ENCODE results near the gene LMLN.
A peak's percentile ranks its signal among the peaks of the same experiment; 100 is the strongest.

The LMLN gene

GRCh38 chr3:198027045-198027798 is 67.2 kb downstream of the LMLN start:
- no peak overlapping the region for H3K4me3 ChIP-seq (ENCODE audit: low read length)
- TF ChIP-seq, protein P1, sequence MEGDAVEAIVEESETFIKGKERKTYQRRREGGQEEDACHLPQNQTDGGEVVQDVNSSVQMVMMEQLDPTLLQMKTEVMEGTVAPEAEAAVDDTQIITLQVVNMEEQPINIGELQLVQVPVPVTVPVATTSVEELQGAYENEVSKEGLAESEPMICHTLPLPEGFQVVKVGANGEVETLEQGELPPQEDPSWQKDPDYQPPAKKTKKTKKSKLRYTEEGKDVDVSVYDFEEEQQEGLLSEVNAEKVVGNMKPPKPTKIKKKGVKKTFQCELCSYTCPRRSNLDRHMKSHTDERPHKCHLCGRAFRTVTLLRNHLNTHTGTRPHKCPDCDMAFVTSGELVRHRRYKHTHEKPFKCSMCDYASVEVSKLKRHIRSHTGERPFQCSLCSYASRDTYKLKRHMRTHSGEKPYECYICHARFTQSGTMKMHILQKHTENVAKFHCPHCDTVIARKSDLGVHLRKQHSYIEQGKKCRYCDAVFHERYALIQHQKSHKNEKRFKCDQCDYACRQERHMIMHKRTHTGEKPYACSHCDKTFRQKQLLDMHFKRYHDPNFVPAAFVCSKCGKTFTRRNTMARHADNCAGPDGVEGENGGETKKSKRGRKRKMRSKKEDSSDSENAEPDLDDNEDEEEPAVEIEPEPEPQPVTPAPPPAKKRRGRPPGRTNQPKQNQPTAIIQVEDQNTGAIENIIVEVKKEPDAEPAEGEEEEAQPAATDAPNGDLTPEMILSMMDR (conservative IDR thresholded peaks at IDR 0.05; ENCODE audit: low read length), result no peak
- no peak for DNase-seq (ENCODE audit: low read depth)

- TF ChIP-seq, protein P1 (conservative IDR thresholded peaks at IDR 0.05; ENCODE audit: low read length), result no peak
- no peak overlapping the region for H3K4me3 ChIP-seq (ENCODE audit: low read length)
- DNase-seq (ENCODE audit: low read depth), result no peak
These were observed 67.9 kb downstream of the LMLN start for GRCh38 chr3:198027799-198028390.

DNA sequence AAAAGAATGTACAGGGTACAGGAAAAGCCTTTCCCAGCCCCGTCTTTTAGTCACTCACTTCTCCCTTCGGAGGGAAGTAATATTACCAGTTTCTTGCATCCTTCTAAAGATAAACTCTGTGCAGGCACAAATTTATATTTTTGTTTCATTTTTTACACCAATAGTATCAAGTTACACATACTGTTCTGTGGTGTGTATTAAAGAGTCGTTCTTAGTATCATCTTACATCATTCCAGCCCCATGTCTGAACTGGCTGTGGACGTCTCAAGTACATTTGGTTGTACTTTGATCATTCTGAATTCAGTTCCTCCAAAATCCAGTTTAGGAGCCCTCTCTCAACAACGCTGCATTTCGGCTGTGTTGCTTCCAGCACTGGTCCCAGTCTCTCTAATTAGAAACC is 68.7 kb downstream of the LMLN start:
- peak; percentile 32 for DNase-seq (ENCODE audit: low read depth)
- TF ChIP-seq, protein P1 (conservative IDR thresholded peaks at IDR 0.05; ENCODE audit: low read length), result no peak
- H3K4me3 ChIP-seq (ENCODE audit: low read length), result no peak overlapping the region

DNA sequence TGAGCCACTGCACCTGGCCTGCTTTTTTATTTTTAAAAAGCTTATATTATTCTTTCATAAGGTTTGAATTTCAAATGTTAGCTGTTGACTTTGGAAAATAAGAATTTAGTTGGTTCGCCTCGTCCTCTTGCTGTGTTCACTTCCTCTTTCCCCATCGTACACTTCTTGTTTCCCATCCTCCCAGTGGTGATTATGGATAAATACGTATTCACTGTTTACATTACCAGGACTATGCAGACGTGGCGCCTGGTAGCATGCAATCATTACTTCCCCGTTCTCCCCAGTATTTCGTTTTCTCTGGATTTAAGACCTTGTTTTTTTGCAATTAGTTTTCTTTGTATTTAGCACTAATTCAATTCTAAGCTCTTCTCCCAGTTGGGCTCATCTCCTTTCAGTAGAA is 70.1 kb downstream of the LMLN start:
- no peak overlapping the region for H3K4me3 ChIP-seq (ENCODE audit: low read length)
- TF ChIP-seq, protein P1 (conservative IDR thresholded peaks at IDR 0.05; ENCODE audit: low read length), result no peak
- DNase-seq (ENCODE audit: low read depth), result no peak

DNA sequence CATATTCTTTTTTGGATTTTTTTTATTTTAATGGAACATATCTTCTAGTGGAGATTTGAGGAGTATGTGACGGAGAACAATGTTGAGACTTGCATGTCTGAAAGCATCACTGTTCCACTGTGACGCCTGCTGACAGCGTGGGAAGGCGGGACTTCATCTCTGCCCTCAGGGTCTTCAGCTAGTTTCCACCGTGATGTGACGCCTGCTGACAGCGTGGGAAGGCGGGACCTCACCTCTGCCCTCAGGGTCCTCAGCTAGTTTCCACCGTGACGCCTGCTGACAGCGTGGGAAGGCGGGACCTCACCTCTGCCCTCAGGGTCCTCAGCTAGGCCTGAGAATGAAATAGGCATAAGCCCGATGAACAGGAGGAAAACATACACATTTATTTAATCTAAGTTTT is 70.7 kb downstream of the LMLN start:
- TF ChIP-seq, protein P1 (conservative IDR thresholded peaks at IDR 0.05; ENCODE audit: low read length), result no peak
- no peak for DNase-seq (ENCODE audit: low read depth)
- no peak overlapping the region for H3K4me3 ChIP-seq (ENCODE audit: low read length)

DNA sequence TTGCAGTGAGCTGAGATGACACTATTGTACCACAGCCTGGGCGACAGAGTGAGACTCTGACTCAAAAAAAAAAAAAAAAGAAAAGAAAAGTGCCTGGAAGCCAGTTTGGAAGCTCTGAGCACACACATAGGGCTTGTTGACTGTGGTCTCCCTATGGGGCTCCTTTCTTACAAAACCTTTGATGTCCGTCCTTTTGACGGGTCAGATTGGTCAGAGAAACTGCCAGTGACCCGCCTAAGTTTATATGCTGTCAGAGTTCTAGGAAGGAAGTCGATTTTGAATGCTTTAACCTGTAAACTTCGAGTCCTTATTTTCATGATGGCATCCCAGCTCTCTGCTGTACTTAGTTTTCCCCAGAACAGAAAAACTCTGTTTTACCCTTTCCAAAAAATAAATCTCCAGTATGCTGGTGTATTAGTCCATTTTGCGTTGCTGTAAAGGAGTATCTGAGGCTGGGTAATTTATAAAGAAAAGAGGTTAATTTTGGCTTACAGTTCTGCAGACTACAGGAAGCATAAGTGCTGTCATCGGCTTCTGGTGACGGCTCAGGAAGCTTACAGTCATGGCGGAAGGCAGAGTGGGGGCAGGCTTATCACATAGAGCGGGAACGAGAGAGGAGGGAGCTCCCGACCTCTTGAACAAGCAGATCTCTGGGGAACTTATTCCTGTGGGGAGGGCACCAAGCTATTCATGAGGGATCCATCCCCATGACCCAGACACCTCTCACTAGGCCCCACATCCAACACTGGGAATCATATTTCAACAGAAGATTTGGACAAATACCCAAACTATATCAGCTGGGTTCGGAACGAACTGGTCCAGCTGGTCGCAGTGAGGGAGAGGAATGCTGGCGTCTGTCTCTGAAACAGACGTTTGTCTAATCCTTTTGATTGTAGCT is 72.3 kb downstream of the LMLN start:
- DNase-seq (ENCODE audit: low read depth), result no peak
- H3K4me3 ChIP-seq (ENCODE audit: low read length), result no peak overlapping the region
- TF ChIP-seq, protein P1 (conservative IDR thresholded peaks at IDR 0.05; ENCODE audit: low read length), result no peak
